GM23338 (cell line): ENCODE measurements around the gene FZD4. TPM values are rescaled to one million over a fixed set of nuclear protein-coding genes. Genes with fewer than 3 reads are reported as not detected.

Experiments
- ATAC-seq: fragments of 200-7000 bp; cut with Tn5 transposase; 3 replicates; pipeline ENCODE4 v1.9.1; 2020
- DNase-seq: peaks from one replicate; pipeline ENCODE4 v3.0.0-alpha.2; 2015; ENCODE audit warnings: low spot score
- H2AFZ ChIP-seq: fragments of 200-600 bp; sonication (generic); 2 replicates; pipeline ENCODE4 v1.8.0; 2016; ENCODE audit warnings: antibody characterized with exemption, mild to moderate bottlenecking, moderate library complexity
- H3F3A ChIP-seq: fragments of 200-600 bp; sonication (generic); replicated peaks from 2 replicates; pipeline ENCODE4 v1.8.0; 2017; ENCODE audit warnings: antibody characterized with exemption, mixed run types, low read depth
- H3K27ac ChIP-seq: fragments of 200-600 bp; sonication (generic); 2 replicates; pipeline ENCODE4 v1.6.1; 2016; ENCODE audit warnings: low read depth
- H3K27me3 ChIP-seq: fragments of 200-600 bp; sonication (generic); 2 replicates; pipeline ENCODE4 v1.8.0; 2016; ENCODE audit warnings: mild to moderate bottlenecking, mixed run types, moderate library complexity; ENCODE audit not compliant: insufficient read depth
- H3K36me3 ChIP-seq: fragments of 200-600 bp; sonication (generic); 2 replicates; pipeline ENCODE4 v1.8.0; 2016; ENCODE audit warnings: mild to moderate bottlenecking; ENCODE audit not compliant: insufficient read depth
- H3K4me1 ChIP-seq: fragments of 200-600 bp; sonication (generic); 2 replicates; pipeline ENCODE4 v1.8.0; 2016; ENCODE audit warnings: mild to moderate bottlenecking, moderate library complexity; ENCODE audit not compliant: insufficient read depth
- H3K4me2 ChIP-seq: fragments of 200-600 bp; sonication (generic); 2 replicates; pipeline ENCODE4 v1.7.1; 2017; ENCODE audit warnings: mixed run types
- H3K4me3 ChIP-seq: fragments of 200-600 bp; sonication (generic); 2 replicates; pipeline ENCODE4 v1.6.1; 2016; ENCODE audit warnings: mixed run types
- H3K79me2 ChIP-seq: fragments of 200-600 bp; sonication (generic); replicated peaks from 2 replicates; pipeline ENCODE4 v1.8.0; 2017; ENCODE audit warnings: mild to moderate bottlenecking; ENCODE audit not compliant: insufficient read depth
- H3K9me2 ChIP-seq: fragments of 200-600 bp; sonication (generic); 2 replicates; pipeline ENCODE4 v1.8.0; 2017; ENCODE audit not compliant: insufficient read depth
- H4K20me1 ChIP-seq: fragments of 200-600 bp; sonication (generic); replicated peaks from 2 replicates; pipeline ENCODE4 v1.8.0; 2017; ENCODE audit warnings: mild to moderate bottlenecking; ENCODE audit not compliant: insufficient read depth
- H3K27ac Mint-ChIP-seq: 2 replicates; pipeline ENCODE4 v1.8.0; 2020; ENCODE audit warnings: inconsistent platforms, mild to moderate bottlenecking, moderate library complexity, mixed read lengths
- H3K27me3 Mint-ChIP-seq: 3 replicates; pipeline ENCODE4 v1.8.0; 2022; ENCODE audit warnings: low read depth, mild to moderate bottlenecking, moderate library complexity, mixed read lengths, inconsistent platforms; ENCODE audit not compliant: insufficient read depth, poor library complexity
- H3K36me3 Mint-ChIP-seq: 3 replicates; pipeline ENCODE4 v1.8.0; 2021; ENCODE audit warnings: low read depth, mild to moderate bottlenecking, inconsistent platforms, moderate library complexity, mixed read lengths
- H3K4me1 Mint-ChIP-seq: 3 replicates; pipeline ENCODE4 v1.8.0; 2020; ENCODE audit warnings: mild to moderate bottlenecking, inconsistent platforms, mixed read lengths
- H3K4me3 Mint-ChIP-seq: 3 replicates; pipeline ENCODE4 v1.8.0; 2021; ENCODE audit warnings: moderate library complexity, mild to moderate bottlenecking, inconsistent platforms, mixed read lengths
- H3K9me3 Mint-ChIP-seq: 3 replicates; pipeline ENCODE4 v1.8.0; 2020; ENCODE audit warnings: moderate library complexity, mild to moderate bottlenecking, inconsistent platforms, mixed read lengths
- CREB1 ChIP-seq: fragments of 250-450 bp; sonication (Bioruptor Pico); IDR thresholded peaks from 2 replicates; pipeline ENCODE4 v1.5.0; 2020; ENCODE audit warnings: low read depth, mild to moderate bottlenecking, moderate library complexity
- ETS1 ChIP-seq: IDR thresholded peaks from 2 replicates; pipeline ENCODE4 v1.6.1; 2016; ENCODE audit warnings: antibody characterized with exemption
- EZH2 ChIP-seq: fragments of 200-600 bp; sonication (generic); IDR thresholded peaks from one replicate; pipeline ENCODE4 v1.8.0; 2017; ENCODE audit warnings: antibody characterized with exemption, mild to moderate bottlenecking, low read depth; ENCODE audit not compliant: unreplicated experiment
- EZH2phosphoT487 ChIP-seq: fragments of 200-600 bp; sonication (generic); IDR thresholded peaks from one replicate; pipeline ENCODE4 v1.8.1; 2018; ENCODE audit warnings: antibody characterized with exemption; ENCODE audit not compliant: unreplicated experiment
- JUNB ChIP-seq: IDR thresholded peaks from one replicate; pipeline ENCODE4 v1.6.1; 2016; ENCODE audit warnings: antibody characterized with exemption; ENCODE audit not compliant: unreplicated experiment
- NANOG ChIP-seq: IDR thresholded peaks from 2 replicates; pipeline ENCODE4 v1.6.1; 2016; ENCODE audit warnings: antibody characterized with exemption, borderline replicate concordance
- POLR2AphosphoS5 ChIP-seq: IDR thresholded peaks from 2 replicates; pipeline ENCODE4 v1.6.1; 2016; ENCODE audit warnings: antibody characterized with exemption, low read depth
- REST ChIP-seq: IDR thresholded peaks from one replicate; pipeline ENCODE4 v1.6.1; 2018; ENCODE audit warnings: antibody characterized with exemption; ENCODE audit not compliant: unreplicated experiment
- STAT1 ChIP-seq: IDR thresholded peaks from one replicate; pipeline ENCODE4 v1.6.1; 2016; ENCODE audit warnings: antibody characterized with exemption; ENCODE audit not compliant: unreplicated experiment
- ZNF114 ChIP-seq: fragments of 250-450 bp; sonication (Bioruptor Pico); IDR thresholded peaks from 2 replicates; pipeline ENCODE4 v1.5.0; 2020; ENCODE audit warnings: mild to moderate bottlenecking, moderate library complexity
- ZNF331 ChIP-seq: fragments of 250-450 bp; sonication (Bioruptor Pico); IDR thresholded peaks from 2 replicates; pipeline ENCODE4 v1.5.0; 2020; ENCODE audit warnings: low read depth, mild to moderate bottlenecking, moderate library complexity
- ZNF462 ChIP-seq: fragments of 250-450 bp; sonication (Bioruptor Pico); IDR thresholded peaks from 2 replicates; pipeline ENCODE4 v1.5.0; 2020; ENCODE audit warnings: mild to moderate bottlenecking, moderate library complexity
- polyA plus RNA-seq: library from polyadenylated mRNA; unstranded; fragments of >200 nt; fragmentation: Nextera tagmentation; extraction: Ambion mirVana; gene quantifications from 2 replicates; pipeline ENCODE4 v1.2.1, GENCODE V29; 2016
- total RNA-seq: library from RNA; depleted of rRNA; stranded (reverse); fragments of >200 nt; shearing (Covaris generic); gene quantifications from 2 replicates; pipeline ENCODE4 v1.2.3, GENCODE V29; 2014
- TF ChIP-seq, protein P1 (sequence below), 2 experiments: fragments of 200-600 bp in 1 of 2; sonication (generic) in 1 of 2; conservative IDR thresholded peaks; 2 replicates each; pipeline versions ENCODE4 v1.5.1 to v1.6.1; 2016 to 2017; ENCODE audit warnings: antibody characterized with exemption in 2 of 2, low read depth in 2 of 2, mild to moderate bottlenecking in 2 of 2, moderate library complexity in 1 of 2

FZD4 gene
- total and polyA plus RNA-seq, 2 experiments from 2014 or later, result 1.4 to 8.9 TPM

DNA sequence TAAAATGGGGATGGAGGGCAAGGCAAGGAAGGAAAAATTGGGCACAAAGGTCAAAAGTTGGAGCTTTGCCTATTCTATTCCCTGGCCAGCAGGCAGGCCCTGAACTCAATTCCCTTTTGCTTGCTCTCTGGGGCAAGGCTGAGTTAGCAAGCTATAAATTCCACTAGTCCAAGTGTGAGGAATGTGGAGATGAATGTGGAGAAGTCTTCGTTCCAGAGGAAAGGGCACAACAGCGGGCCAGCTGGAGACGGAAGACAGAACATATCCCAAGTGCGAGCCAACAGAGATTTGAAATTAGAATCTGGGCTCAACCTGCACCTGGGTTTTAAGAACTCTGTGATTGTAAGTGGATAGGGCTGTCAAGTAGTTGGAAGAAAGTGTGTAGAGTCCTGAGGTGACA is 29.5 kb upstream of the FZD4 start:
- no peak for TF ChIP-seq POLR2AphosphoS5
- no peak for TF ChIP-seq JUNB
- TF ChIP-seq ETS1, result no peak
- TF ChIP-seq, protein P1, sequence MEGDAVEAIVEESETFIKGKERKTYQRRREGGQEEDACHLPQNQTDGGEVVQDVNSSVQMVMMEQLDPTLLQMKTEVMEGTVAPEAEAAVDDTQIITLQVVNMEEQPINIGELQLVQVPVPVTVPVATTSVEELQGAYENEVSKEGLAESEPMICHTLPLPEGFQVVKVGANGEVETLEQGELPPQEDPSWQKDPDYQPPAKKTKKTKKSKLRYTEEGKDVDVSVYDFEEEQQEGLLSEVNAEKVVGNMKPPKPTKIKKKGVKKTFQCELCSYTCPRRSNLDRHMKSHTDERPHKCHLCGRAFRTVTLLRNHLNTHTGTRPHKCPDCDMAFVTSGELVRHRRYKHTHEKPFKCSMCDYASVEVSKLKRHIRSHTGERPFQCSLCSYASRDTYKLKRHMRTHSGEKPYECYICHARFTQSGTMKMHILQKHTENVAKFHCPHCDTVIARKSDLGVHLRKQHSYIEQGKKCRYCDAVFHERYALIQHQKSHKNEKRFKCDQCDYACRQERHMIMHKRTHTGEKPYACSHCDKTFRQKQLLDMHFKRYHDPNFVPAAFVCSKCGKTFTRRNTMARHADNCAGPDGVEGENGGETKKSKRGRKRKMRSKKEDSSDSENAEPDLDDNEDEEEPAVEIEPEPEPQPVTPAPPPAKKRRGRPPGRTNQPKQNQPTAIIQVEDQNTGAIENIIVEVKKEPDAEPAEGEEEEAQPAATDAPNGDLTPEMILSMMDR (conservative IDR thresholded peaks at IDR 0.05; ENCODE audit: low read depth in 2 of 2), result no peak
- no peak for TF ChIP-seq ZNF331 (CRISPR knock-in tag)
- TF ChIP-seq ZNF114 (CRISPR knock-in tag), result no peak
- TF ChIP-seq ZNF462 (CRISPR knock-in tag), result no peak
- TF ChIP-seq EZH2, result no peak
- no peak for TF ChIP-seq CREB1
- TF ChIP-seq REST, result no peak
- TF ChIP-seq NANOG, result no peak
- TF ChIP-seq STAT1, result no peak
- TF ChIP-seq EZH2phosphoT487, result no peak
- H3K4me3 Mint-ChIP-seq, result no peak overlapping the region
- no peak for ATAC-seq

More for the DNA sequence above, 29.5 kb upstream of the FZD4 start:
- no peak for DNase-seq
- H3K27me3 ChIP-seq, result no peaks in the 10 kb centered on the region
- H3K27me3 Mint-ChIP-seq, result no peaks in the 10 kb centered on the region
- H3F3A ChIP-seq, result no peaks in the 10 kb centered on the region
- no peak overlapping the region for H3K4me3 ChIP-seq
- H4K20me1 ChIP-seq, result no peaks in the 10 kb centered on the region
- no peaks in the 10 kb centered on the region for H3K36me3 ChIP-seq
- no peaks in the 10 kb centered on the region for H3K9me3 Mint-ChIP-seq
- H3K36me3 Mint-ChIP-seq, result no peaks in the 10 kb centered on the region
- H3K79me2 ChIP-seq, result no peaks in the 10 kb centered on the region
- peaks cover 4% of the 10 kb centered on the region; the same call in 2 of the 3 replicates for H3K4me1 Mint-ChIP-seq
- H3K9me2 ChIP-seq, result no peaks in the 10 kb centered on the region
- no peak overlapping the region for H3K4me2 ChIP-seq
- no peak overlapping the region for H2AFZ ChIP-seq
- no peak overlapping the region for H3K27ac ChIP-seq
- no peaks in the 10 kb centered on the region for H3K4me1 ChIP-seq
- no peak overlapping the region for H3K27ac Mint-ChIP-seq
